ENCODE results near the gene GHRL. TPM values are rescaled to one million over a fixed set of nuclear protein-coding genes. Genes with fewer than 3 reads are reported as not detected.
"Not testable (repeated sequence)": the region's sequence is repeated elsewhere in the genome, so short reads cannot be mapped to it uniquely, and the experiment has no call there.

GHRL gene
- polyA plus RNA-seq, 1 donor: 2.1 TPM

- no peak for DNase-seq
These were observed 29.6 kb upstream of the GHRL start for GRCh38 chr3:10322352-10322710.

DNA sequence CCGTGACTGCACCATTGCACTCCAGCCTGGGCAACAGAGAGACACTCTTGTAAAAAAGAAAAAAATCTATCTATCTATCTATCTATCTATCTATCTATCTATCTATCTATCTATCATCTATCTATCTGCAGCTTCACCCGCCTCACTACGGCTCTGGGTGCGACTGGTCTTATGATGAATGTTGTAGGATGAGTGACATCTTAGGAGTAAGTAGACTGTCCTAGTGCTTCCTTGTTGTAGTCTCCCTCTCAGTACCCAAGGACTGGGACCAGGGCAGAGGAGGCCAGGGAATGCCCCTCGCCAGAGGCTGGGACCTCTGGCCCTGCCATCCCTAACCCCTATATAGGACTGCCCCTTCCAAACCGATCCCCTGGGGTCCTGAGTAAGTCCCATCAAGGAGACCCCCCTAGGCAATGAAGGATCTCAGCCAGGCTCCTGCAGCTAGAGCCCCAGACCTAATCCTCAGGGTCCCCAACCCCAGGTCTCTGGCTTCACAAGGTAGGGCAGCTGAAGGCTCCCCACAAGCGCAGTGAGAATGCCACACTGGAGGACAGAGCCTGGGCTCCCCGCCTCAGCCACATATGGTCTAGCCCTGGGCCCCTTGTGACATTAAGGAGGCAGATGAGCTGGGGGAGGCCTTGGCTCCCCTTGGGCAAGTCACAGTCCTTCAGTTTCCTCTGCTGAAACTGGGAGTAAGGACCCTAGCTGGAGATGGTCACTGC lies 29.0 kb upstream of the GHRL start:
- no peak for DNase-seq

GRCh38 chr3:10320320-10320677 lies 27.6 kb upstream of the GHRL start:
- no peak for DNase-seq

- DNase-seq: no peak
These were observed 27.1 kb upstream of the GHRL start for GRCh38 chr3:10319804-10320203.

- DNase-seq: no peak
These were observed 26.5 kb upstream of the GHRL start for GRCh38 chr3:10319251-10319650.

DNA sequence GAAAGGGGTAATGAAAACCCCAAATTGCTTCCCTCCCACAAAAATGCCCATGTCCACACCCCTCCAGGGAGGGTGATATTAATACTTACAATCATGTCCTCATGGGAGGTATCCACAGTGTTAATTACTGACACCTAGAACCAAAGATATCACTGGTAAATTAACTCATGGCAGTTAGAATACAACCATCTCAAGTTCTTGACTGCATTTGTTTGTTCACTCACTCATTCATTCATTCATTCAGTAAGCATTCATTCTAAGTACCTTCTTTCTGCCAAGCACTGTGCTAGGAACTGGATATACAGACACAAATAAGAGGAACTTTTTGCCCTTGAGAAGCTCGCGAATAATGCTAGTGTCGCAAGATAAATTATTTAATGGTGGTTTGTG lies 25.2 kb upstream of the GHRL start:
- DNase-seq: no peak

- DNase-seq: no peak
These were observed 24.7 kb upstream of the GHRL start for GRCh38 chr3:10317311-10317960.

- DNase-seq: no peak
These were observed 23.1 kb upstream of the GHRL start for GRCh38 chr3:10315771-10316344.

DNA sequence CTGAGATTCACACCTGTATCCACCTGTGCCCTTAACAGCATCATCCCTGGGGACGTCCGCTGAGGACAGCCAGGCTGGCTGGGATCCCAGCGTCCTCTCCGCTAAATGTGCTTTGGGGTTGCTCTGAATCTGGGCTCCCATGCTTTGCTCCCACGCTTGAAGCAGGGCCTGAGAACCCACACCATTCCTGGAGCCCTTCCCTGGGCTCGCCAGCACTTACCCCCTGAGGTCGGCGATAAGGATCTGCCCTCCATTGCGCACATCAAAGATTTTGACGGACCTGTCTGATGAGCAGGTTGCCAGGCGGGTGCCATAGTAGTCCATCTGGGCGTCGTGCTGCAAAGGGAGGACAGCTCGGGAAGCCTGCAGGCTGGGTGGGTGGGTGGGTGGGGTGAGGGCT lies 22.4 kb upstream of the GHRL start:
- DNase-seq: no peak

DNA sequence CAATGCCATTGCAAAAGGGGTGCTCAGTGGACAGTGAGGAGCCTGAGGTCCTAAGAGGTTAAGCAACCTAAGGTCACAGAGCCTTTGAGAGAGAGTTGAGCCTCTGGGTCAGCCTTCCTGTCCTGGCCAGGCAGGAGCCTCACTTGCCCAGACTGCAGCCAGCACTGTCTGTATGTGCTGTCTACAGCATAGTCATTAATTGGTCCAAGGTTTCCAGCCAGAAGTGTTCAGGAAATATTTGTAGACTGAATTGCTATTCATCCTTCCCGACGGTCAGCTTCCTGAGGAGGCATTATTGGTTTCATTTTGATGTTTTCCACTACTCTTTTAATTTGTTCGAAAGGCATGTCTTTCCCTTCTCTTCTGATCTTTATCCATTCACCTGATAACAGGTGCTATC lies 20.1 kb upstream of the GHRL start:
- DNase-seq: no peak

- DNase-seq: no peak
These were observed 19.6 kb upstream of the GHRL start for GRCh38 chr3:10312391-10312790.

DNA sequence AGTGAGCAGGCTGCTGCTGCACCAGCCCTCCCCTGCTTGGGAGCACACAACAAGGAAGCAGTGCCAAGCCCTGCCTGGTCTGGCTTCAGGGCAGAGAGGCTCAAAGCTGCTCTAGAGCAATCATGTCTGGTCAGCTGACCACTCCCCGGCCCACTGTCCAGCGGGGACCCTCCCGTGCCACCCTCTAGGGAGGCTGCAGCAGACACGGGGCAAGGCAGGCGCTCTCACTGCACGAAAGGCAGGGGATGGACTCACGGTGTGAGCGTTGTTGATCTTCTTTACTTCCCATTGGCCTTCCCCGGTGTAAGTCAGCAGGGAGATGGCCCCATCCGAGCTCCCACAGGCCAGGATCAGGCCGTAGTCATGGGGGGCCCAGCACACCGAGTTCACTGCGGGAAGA lies 19.0 kb upstream of the GHRL start:
- DNase-seq: no peak

GRCh38 chr3:10310578-10310977 lies 17.8 kb upstream of the GHRL start:
- no peak for DNase-seq

DNA sequence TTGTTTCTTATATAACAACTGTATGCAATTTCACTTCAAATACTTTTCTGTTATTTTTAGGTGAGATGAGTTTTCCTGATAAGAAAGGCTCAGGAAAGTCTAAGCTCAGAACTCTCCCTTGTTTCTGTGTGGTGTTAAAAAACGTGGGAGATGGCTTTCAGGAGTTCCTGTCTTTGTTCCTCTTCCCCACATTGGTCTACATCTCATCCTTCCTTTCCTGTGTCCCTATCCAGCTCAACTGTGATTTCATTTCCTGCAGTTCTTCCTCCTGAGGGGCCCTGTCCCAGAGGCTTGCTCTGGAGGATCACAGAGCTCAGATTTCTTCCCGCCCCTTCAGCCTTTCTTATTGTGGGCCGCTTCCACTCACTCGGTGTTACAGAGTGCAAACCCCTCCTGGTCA lies 17.0 kb upstream of the GHRL start:
- DNase-seq: no peak

- DNase-seq: no peak
These were observed 15.9 kb upstream of the GHRL start for GRCh38 chr3:10308678-10309077.

DNA sequence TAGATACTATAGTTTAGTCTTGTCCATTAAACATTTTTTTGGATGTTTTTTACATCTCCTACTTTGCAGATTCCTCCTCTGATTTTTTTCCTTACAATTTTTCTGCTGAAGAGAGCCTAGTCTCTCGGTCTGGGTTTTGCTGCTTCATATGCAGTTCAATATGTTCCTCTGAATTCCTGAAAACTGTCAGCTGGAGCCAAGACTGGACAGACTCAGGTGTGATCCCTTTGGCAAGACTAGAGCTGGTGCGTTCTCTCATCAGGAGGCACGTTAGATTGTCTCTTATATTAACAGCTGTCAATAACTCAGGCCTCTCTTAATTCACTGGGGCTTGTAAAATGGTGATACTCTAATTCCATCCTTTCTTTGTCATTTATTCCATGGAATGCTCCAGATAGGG lies 13.4 kb upstream of the GHRL start:
- no peak for DNase-seq

DNA sequence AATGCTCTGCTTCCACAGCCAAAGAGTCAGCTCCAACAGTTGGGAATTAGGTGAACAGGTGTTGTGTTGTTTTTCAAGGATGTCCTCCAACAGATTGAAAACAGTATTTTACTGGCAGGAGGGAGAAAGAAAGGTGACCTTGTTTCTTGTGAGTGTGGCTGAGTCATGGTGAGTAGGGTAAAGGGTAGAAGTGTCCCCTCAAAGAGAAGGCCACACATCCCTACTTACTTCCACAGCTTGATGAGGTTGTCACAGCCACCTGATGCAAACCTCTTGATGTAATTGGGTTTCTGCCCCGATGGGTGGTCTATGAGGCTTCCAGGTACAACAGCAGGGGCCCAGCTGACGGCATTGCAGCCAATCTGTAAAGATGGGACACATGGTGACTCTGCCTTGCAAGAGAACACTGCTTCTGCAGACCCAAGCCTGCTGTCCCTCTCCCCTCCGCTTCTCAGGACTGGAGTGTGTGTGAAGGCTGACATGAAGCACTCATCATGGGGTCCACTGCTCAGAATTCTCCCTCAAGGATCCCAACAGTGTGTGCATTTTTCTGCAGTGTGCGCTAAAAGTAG lies 12.7 kb upstream of the GHRL start:
- no peak for DNase-seq

DNA sequence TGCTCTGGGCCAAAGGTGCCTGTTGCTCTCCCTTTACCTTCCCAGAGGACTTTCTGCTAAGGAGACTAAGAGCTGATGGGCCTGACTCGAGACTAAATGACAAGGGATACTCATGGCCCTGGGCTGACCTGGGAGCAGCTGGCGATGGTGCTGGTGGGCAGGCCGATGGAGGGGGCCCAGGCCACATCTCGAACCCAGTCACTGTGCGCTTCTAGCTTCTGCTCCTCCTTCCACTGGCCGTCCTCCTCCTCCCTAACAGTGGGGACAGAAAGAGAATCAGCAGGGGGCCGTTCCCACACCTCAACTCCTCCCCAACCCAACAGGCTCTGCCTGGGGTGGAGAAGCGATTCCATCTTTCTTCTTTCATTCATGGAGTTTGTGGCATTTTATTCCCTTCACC lies 12.2 kb upstream of the GHRL start:
- DNase-seq: no peak

GRCh38 chr3:10303785-10304184 lies 11.0 kb upstream of the GHRL start:
- DNase-seq: no peak

DNA sequence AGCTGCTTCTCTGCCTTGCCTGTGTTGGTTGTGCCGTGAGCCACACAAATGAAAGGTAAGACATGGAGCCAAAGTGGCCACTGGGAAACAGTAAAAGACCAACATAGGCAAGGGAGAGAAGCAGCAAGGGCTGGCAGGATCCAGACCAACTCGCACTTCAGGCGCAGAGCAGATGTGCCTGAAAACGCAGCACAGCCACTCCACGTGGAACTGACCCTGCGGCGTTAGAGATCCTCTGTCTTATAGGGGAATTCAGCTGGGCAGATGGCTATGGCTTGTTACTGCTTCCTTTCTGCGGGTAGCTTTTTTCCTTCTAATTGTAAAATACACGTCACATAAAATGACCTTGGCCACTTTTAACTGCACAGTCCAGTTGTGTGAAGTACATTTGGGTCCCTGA lies 10.4 kb upstream of the GHRL start:
- DNase-seq: no peak

DNA sequence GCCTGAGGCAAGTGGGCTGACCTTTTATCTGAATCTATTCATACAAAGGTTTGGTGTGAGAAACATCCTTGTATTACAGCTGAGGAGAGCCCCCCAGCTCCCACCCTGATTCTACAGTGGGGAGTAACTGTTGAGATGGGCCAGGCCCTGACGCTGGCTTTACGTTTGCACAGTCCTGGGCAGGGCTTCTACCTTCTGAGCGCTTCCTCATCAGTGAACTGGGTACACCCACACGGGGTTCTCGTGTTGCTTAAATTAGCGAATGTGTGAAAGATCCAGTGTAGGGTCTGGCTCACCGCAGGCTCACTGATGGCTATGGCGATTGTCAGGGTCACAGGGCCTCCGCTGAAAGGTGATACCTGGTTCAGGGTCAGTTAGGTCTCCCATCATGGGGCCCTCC lies 7.3 kb upstream of the GHRL start:
- no peak for DNase-seq

DNA sequence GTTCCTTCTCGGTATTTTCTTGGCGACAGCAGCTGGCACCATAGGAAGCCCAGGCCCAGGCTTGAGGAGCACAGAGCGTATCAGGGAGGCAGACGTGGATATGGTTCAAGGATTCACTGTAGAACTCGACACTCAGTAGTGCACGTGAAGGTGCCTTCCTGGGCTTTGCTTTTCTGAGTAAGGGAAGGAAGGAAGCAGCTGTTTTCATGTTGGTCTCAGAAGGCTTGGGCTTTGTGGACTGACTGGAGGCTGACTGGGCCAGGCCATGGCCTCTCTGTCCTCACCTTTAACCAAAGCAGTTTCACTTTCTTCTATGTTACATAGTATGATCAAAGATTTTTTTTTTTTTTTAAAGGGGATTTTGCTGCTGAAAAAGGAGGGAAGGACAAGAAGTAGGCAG lies 6.9 kb upstream of the GHRL start:
- no peak for DNase-seq

DNA sequence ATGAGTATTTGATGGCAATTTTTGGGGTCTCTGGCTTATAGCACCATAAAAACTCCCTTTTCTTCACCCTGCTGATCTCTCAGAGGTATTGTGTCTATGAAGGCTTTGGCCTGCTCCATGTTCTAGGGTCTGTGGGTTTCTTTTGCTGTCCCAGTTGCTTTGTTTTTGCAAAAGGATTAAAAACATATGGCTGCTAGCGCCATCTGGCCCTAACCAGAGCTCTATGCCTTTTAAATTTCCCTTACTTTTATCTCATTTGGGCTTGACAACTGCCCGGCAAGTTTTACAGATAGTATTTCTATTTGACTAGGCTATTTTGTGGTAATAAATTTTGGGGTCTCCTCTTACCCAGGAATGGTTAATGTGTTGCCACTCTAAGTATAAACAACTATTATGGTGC lies 6.4 kb upstream of the GHRL start:
- DNase-seq: no peak

- not testable (repeated sequence) for DNase-seq
These were observed 5.3 kb upstream of the GHRL start for GRCh38 chr3:10298064-10298463.
